Kidney glomerular epithelial cell (primary cell): ENCODE data around the gene CABP5.

Source experiments
- DNase-seq: peaks from one replicate; lab custom pipeline; 2025; lab: John Stamatoyannopoulos, UW

CABP5 gene

GRCh38 chr19:48030073-48030472 lies 13.8 kb downstream of the CABP5 start:
- no peak for DNase-seq

DNA sequence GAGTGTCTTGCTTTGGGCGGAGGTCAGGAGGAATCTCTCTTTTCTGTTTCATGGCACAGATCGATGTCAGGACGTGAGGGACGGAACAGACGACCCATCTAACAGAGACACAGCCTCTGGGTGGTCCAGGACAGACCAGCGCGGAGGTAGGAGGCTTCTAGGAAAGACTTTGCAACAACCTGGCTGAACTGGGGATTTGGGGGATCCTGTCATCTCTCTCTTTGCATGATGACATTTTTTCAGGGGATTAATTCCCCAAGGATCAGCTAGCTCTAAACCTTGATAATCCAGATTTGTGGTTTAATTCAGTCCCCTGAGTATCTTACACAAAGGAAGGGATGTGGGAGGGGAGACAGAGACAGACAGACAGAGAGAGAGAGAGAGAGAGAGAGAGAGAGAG lies 14.4 kb downstream of the CABP5 start:
- no peak for DNase-seq

GRCh38 chr19:48025480-48025879 lies 18.4 kb downstream of the CABP5 start:
- DNase-seq: no peak

GRCh38 chr19:48023518-48023917 lies 20.4 kb downstream of the CABP5 start:
- no peak for DNase-seq

- DNase-seq: no peak
Observed at GRCh38 chr19:48023011-48023410, 20.9 kb downstream of the CABP5 start.

- no peak for DNase-seq
Observed at GRCh38 chr19:48020686-48021085, 23.2 kb downstream of the CABP5 start.

DNA sequence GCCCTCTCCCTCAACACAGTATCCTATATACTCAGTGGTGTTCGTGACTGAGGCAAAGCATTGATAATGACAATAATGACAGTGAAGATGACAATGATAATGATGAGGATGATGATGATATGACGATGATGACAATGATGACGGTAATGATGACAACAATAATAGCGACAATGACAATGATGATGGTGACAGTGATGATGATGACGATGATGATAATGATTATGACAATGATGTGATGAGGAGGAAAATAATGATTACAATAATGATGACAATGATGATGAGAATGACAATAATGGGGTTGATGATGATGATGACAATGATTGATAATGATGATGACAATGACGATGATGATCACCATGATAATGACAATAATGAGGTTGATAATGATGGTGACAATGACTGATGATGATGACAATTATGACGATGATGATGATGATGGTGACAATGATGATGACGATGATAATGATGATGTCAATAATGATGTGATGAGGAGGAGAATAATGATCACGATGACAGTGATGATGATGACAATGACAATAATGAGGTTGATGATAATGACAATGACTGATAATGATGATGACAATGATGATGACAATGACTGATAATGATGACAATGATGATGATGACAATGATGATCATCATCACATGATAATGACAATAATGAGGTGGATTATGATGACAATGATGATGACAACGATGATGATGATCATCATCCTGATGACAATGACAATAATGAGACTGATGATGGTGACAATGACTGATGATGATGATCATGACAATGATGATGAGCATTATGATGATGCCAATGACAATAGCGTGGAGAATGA lies 32.7 kb downstream of the CABP5 start:
- no peak for DNase-seq

GRCh38 chr19:48006762-48007161 lies 37.1 kb downstream of the CABP5 start:
- no peak for DNase-seq

- no peak for DNase-seq
Observed at GRCh38 chr19:48004236-48004635, 39.6 kb downstream of the CABP5 start.

- DNase-seq: no peak
Observed at GRCh38 chr19:48000846-48001245, 43.0 kb downstream of the CABP5 start.

DNA sequence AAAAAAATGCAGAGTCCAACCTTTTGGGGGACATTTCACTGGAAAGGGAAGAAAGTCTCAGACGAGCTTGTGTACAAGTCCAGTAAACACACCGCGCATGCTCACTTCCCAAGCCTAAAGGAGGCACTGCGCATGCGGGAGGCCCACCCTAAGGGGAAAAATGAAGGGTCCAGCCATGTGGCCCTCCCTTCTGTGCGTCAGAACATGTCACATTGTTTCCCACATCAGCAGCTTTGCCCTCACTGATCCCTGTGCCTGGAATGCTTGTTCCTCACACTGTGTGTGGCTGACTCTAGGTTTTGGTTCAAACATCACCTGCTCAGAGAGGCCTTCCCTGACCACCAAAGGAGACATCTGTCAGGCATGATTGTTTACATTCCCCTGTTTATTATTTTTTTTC lies 45.1 kb downstream of the CABP5 start:
- no peak for DNase-seq

GRCh38 chr19:47996230-47996727 lies 47.6 kb downstream of the CABP5 start:
- DNase-seq: no peak

DNA sequence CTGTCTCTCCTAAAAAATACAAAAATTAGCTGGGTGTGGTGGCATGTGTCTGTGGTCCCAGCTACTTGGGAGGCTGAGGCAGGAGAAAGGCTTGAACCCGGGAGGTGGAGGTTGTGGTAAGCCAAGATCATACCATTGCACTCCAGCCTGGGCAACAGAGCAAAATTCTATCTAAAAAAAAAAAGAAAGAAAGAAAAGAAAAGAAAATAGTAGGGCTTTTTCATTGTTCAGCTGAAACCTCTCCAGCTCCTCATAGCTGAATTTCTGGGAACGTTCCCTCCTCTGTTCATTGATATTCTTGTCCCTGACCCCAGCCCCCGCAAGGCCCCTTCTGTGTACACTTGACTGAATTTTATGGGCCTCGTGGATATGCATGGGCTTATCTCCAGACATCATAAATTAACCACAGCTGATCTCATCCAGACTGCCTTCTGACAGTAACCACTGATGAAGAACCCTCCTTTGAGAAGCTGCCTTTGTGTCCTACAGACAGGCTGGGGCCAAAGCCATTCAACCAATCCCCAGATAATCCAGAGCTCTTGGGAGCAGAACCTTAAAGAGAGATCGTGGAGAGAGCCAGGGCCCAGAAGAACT lies 49.6 kb downstream of the CABP5 start, which contains the start of gene ELSPBP1:
Gene ELSPBP1 (plus strand): TSS at position 424 of the 594 bp plus-strand sequence. CDS start 14,036 bp downstream, outside the sequence.
- DNase-seq: peak; percentile 85

GRCh38 chr19:47992070-47992469 lies 51.8 kb downstream of the CABP5 start, which contains the start of gene BSPH1:
BSPH1 (minus strand) TSS chr19:47992170; CDS start chr19:47992081, 89 bp downstream.
- no peak for DNase-seq

DNA sequence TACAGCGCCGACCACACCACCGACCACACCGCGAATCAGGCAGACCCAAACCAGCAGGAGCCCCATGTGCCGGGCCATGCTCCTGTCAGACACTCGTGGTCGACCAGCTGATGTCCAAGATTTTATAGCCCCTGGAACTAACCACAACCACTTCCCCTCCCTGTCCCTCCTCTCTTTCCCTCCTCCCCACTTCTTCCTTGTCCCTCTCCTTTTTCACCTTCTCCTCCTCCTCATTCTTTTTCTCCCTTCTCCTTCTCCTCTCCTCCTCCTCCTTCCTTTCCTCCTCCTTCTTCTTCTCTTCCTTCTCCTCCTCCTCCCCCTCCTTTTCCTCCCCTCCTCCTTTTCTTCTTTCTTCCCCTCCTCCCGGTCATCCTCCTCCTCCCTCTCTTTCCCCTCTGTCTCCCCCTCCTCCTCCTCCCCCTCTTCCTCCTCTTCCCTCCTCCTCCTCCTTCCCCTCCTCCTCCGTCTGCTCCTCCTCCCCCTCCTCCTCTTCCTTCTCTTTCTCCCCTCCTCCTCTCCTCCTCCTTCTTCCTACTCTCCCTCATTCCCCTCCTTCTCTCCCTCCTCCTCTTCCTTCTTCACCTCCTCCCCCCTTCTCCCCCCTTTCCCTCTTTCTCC lies 52.6 kb downstream of the CABP5 start:
- no peak for DNase-seq
